Heart left ventricle (tissue), 16 donors: ENCODE data around the gene CAMKK2. TPM values are rescaled to one million over a fixed set of nuclear protein-coding genes. Genes with fewer than 3 reads are reported as not detected.
"Not testable (repeated sequence)": the region's sequence is repeated elsewhere in the genome, so short reads cannot be mapped to it uniquely, and the experiment has no call there.

Source experiments
- ATAC-seq, 4 donors: fragments of 200-7000 bp; cut with Tn5 transposase; one replicate each; pipeline ENCODE4 v1.9.1; 2020 to 2022; ENCODE audit warnings: moderate library complexity in 4 of 4, mild to moderate bottlenecking in 3 of 4, moderate number of reproducible peaks in 1 of 4
- DNase-seq, 5 donors: peaks; one replicate each; pipeline ENCODE4 v3.0.0-alpha.2; 2020
- H3K27ac ChIP-seq, 12 donors: fragments of 200-600 bp; sonication (generic) in 4 of 12; one replicate each; pipeline versions ENCODE4 v1.5.0 to v1.8.0; 2016 to 2022; ENCODE audit warnings: mild to moderate bottlenecking in 2 of 12
- H3K27me3 ChIP-seq, 9 donors: fragments of 200-600 bp; sonication (generic) in 2 of 9; one replicate each; pipeline versions ENCODE4 v1.5.1 to v1.8.0; 2016 to 2022; ENCODE audit warnings: mild to moderate bottlenecking in 3 of 9
- H3K36me3 ChIP-seq, 9 donors: fragments of 200-600 bp; sonication (generic) in 2 of 9; one replicate each; pipeline versions ENCODE4 v1.5.0 to v1.8.0; 2018 to 2022; ENCODE audit warnings: mild to moderate bottlenecking in 2 of 9
- H3K4me1 ChIP-seq, 12 donors: fragments of 200-600 bp; sonication (generic) in 4 of 12; one replicate each; pipeline versions ENCODE4 v1.5.0 to v1.8.0; 2016 to 2022; ENCODE audit warnings: mild to moderate bottlenecking in 3 of 12
- H3K4me3 ChIP-seq, 12 donors: fragments of 200-600 bp; sonication (generic) in 4 of 12; one replicate each; pipeline versions ENCODE4 v1.5.0 to v1.8.0; 2017 to 2022; ENCODE audit warnings: mild to moderate bottlenecking in 9 of 12, moderate library complexity in 4 of 12
- H3K9me3 ChIP-seq, 12 donors: fragments of 200-600 bp; sonication (generic) in 4 of 12; one replicate each; pipeline versions ENCODE4 v1.5.0 to v1.8.0; 2016 to 2022; ENCODE audit warnings: mild to moderate bottlenecking in 1 of 12
- POLR2A ChIP-seq, 2 donors: fragments of 450-650 bp; IDR thresholded peaks; one replicate each; pipeline ENCODE4 v1.6.1; 2017; ENCODE audit warnings: antibody characterized with exemption in 2 of 2, mild to moderate bottlenecking in 2 of 2, moderate library complexity in 2 of 2
- WGBS, 4 donors: extraction: QIAGEN DNeasy Blood & Tissue Kit in 2 of 4; methylation state at CpG; one replicate each; pipeline versions ENCODE4 v1.1.5 to v1.1.7; 2013 to 2018; 5-methylcytosine and 5-hydroxymethylcytosine counted together
- intact Hi-C, 10 donors: fragments of 100-400 bp; cut with DNase I; formaldehyde crosslinking; loops; one replicate each; pipeline versions ENCODE4 v1.11.1 to v1.14.2; 2022
- polyA plus RNA-seq, 2 donors: library from polyadenylated mRNA; stranded (reverse); fragments of 200-250 nt; gene quantifications; one replicate each; pipeline ENCODE4 v1.2.3, GENCODE V29; 2013
- total RNA-seq, 9 donors: library from RNA; depleted of rRNA in 2 of 9; stranded (reverse); fragments of >200 nt in 2 of 9; fragmentation: NEBNext Ultra II Directional in 3 of 9; extraction: Animal tissue kit (Norgen Biotek cat#: 25700) in 3 of 9; gene quantifications; one replicate each; pipeline versions ENCODE4 v1.1.0 to v1.2.4, GENCODE V29; 2016 to 2023
- TF ChIP-seq, protein P1 (sequence below), 12 donors: fragments of 200-600 bp; sonication (generic) in 4 of 12; IDR thresholded peaks; one replicate each; pipeline versions ENCODE4 v1.5.0 to v1.8.0; 2018 to 2022; ENCODE audit warnings: antibody characterized with exemption in 12 of 12, mild to moderate bottlenecking in 5 of 12
- donor health status: ischemic (EF 13 %, LVEDD 7.1; RV severe dilation, severe dysfunction).
- donor health status: healthy with polysubstance abuse.
- donor health status: DM: no; HTN: yes; CAD: no.
- donor health status: DM: no; HTN: no; CAD: no.
- donor health status: ischemic (EF 25% LVEDD 6.9; RV normal size, moderate dysfunction).
- donor health status: ischemic (EF 25% LVEDD 5.7; RV mildly dilated, moderate dysfunction).
- donor health status: healthy.
- donor health status: DM: yes; HTN: yes; CAD: no.
- donor health status: ischemic (EF 35%, LVEDD 5.7; RV mildly dilated, moderate dysfunction).
- donor health status: nonischemic (EF 11% LVEDD 7.7; RV severe dilation, severe dysfunction).
- donor health status: DM: yes; HTN: yes; CAD: no.
- donor health status: PGD.
- donor health status: ischemic (EF 29% LVEDD 5.4; RV normal size, mild dysfunction).
- donor health status: nonischemic (EF 23%, LVEDD 6.1; RV moderate dilation, normal function).

Gene CAMKK2
- total and polyA plus RNA-seq, 11 donors = 7.4 to 28.2 (median 16.0) TPM

DNA sequence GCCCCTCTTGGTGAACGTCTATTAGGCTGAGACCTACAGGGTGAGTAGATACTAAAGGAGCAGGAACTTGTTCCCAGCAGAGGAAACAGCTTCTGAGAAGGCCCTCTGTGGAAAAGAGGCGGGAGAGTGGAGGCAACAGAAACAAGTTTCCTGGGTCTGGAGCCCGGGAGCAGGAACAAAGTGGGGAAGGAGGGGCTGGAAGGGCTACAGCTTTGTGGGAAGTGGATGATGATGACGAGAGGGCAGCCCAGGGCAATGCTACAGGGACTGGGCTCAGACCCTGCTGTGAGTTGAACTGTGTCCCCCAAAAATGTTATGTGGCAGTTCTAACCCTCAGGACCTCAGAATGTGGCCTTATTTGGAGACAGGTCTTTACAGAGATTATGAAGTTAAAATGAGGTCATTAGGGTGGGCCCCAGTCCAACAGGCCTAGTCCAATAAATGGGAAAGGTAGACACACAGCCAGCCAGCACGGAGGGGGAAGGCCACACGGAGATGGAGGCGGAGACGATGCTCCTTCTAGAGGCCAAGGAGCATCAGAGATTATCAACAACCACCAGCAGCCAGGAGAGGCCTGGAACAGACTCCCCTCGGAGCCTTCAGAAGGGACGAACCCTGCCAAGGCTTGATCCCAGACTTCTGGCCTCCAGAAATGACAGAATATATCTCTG lies 14.3 kb downstream of the CAMKK2 start:
- TF ChIP-seq POLR2A (IDR thresholded peaks at IDR 0.05) = no peak
- TF ChIP-seq, protein P1, sequence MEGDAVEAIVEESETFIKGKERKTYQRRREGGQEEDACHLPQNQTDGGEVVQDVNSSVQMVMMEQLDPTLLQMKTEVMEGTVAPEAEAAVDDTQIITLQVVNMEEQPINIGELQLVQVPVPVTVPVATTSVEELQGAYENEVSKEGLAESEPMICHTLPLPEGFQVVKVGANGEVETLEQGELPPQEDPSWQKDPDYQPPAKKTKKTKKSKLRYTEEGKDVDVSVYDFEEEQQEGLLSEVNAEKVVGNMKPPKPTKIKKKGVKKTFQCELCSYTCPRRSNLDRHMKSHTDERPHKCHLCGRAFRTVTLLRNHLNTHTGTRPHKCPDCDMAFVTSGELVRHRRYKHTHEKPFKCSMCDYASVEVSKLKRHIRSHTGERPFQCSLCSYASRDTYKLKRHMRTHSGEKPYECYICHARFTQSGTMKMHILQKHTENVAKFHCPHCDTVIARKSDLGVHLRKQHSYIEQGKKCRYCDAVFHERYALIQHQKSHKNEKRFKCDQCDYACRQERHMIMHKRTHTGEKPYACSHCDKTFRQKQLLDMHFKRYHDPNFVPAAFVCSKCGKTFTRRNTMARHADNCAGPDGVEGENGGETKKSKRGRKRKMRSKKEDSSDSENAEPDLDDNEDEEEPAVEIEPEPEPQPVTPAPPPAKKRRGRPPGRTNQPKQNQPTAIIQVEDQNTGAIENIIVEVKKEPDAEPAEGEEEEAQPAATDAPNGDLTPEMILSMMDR (IDR thresholded peaks at IDR 0.05) = no peak
- Histone ChIP-seq H3K4me1 (peaks cover 6 to 59% (median 25%) of the 10 kb centered on the region in 12 donors), H3K27ac (peak overlapping the region in 8 of 12 donors; percentile 1 to 42 (median 19)), H3K36me3 (peaks cover 0 to 7% (median 0%) of the 10 kb centered on the region in 9 donors), H3K9me3 (no peaks in the 10 kb centered on the region), H3K4me3 (no peak overlapping the region), H3K27me3 (no peaks in the 10 kb centered on the region)
- intact Hi-C loops = no loop called here
- DNase-seq (no peak), ATAC-seq (peak in 1 of 4 donors; percentile 16)
- WGBS, 4 donors = 55 to 67% (median 61%) methylated on average over 10 of the region's 10 CpGs

DNA sequence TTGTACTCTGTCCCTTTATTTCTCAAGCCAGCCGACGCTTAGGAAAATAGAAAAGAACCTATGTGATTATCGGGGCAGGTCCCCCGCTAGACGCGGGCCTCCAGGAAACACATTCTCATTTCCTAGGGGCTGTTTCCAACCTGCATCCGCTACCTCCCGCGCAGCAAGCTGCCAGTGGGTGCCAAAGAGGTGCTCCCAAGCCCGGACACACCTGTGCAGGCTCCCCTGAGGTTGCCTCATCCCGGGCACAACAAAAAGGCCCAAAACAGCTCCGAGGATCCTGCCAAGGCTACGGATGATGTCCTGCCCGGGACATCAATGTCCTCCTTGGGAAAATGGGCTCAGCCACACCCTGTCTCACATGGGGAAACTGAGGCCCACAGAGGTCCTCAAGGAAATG lies 15.4 kb downstream of the CAMKK2 start:
- intact Hi-C loops, H3K4me3 ChIP-seq, DNase-seq, H3K36me3 ChIP-seq, ATAC-seq, H3K27me3 ChIP-seq, H3K27ac ChIP-seq, H3K9me3 ChIP-seq: not testable (repeated sequence)
- WGBS, 4 donors = 77 to 89% (median 81%) methylated on average over 14 of the region's 14 CpGs
- peaks cover 6 to 58% (median 25%) of the 10 kb centered on the region in 12 donors for H3K4me1 ChIP-seq

DNA sequence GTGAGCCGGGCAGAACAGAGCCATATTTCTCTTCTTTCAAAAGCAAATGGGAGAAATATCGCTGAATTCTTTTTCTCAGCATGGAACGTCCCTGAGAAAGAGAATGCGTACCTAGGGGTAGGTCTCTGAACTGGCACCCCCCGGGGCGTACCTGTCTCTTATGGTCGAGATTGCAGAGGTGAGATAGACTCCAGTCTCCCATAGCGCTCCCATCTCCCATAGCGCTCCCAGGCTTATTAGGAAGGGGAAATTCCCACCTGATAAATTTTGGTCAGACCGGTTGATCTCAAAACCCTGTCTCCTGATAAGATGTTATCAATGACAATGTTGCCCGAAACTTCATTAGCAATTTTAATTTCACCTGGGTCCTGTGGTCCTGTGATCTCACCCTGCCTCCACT lies 16.0 kb downstream of the CAMKK2 start:
- intact Hi-C loops, H3K27me3 ChIP-seq, H3K9me3 ChIP-seq, H3K4me3 ChIP-seq, ATAC-seq, DNase-seq, H3K27ac ChIP-seq: not testable (repeated sequence)
- peaks cover 0 to 15% (median 0%) of the 10 kb centered on the region in 9 donors for H3K36me3 ChIP-seq
- 89 to 94% (median 91%) methylated on average over 10 to 11 of the region's 11 CpGs for WGBS, 4 donors
- H3K4me1 ChIP-seq = peaks cover 6 to 58% (median 25%) of the 10 kb centered on the region in 12 donors

DNA sequence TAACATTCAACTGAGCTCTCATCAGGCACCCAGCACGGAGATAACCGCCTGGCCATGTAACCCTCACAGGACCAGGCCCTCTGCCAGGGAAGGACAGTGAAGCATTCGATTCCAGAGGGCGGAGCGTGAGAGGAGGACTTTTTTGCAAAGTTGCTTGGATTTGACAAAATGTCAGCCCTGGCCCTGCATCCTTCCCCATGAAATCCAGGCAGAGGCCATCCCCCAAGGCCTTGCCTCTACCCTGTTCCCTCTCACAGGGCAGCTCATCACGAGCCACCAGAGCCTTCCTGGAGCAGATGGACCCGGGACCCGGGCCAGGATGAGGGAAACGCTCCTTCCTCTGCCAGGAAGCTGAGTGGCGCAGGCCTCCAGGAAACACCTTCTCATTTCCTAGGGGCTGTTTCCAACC lies 17.0 kb downstream of the CAMKK2 start:
- no peaks in the 10 kb centered on the region for H3K9me3 ChIP-seq
- peaks cover 0 to 20% (median 0%) of the 10 kb centered on the region in 9 donors for H3K36me3 ChIP-seq
- no peaks in the 10 kb centered on the region for H3K27me3 ChIP-seq
- H3K27ac ChIP-seq = peak overlapping the region; percentile 1 to 80 (median 51)
- TF ChIP-seq, protein P1 (IDR thresholded peaks at IDR 0.05) = no peak
- peaks cover 6 to 50% (median 23%) of the 10 kb centered on the region in 12 donors for H3K4me1 ChIP-seq
- intact Hi-C loops = no loop called here
- DNase-seq = peak; percentile 53 to 78 (median 56)
- WGBS, 4 donors = 8 to 39% (median 25%) methylated on average over 5 to 10 of the region's 10 CpGs
- no peak overlapping the region for H3K4me3 ChIP-seq
- ATAC-seq = peak; percentile 48 to 81 (median 70)

DNA sequence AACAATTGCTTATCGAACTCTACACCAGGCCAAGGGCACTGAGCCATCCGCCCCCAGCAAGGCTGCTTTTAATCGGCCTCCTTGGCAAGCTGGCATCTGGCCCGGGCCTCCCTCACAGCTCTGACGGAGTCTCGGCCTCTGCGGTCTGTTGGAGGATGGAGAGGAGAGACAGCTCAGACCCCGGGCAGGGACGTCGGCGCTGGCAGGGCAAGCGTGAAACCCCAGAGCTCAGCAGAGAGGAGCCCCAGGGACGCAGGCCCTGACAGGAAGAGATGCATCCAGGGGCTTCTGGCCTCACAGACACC lies 17.5 kb downstream of the CAMKK2 start:
- no peak for TF ChIP-seq POLR2A (IDR thresholded peaks at IDR 0.05)
- TF ChIP-seq, protein P1 (IDR thresholded peaks at IDR 0.05) = no peak
- Histone ChIP-seq H3K4me1 (peaks cover 6 to 49% (median 22%) of the 10 kb centered on the region in 12 donors), H3K9me3 (no peaks in the 10 kb centered on the region), H3K4me3 (no peak overlapping the region), H3K36me3 (peaks cover 0 to 22% (median 5%) of the 10 kb centered on the region in 9 donors), H3K27ac (peak overlapping the region; percentile 1 to 80 (median 51)), H3K27me3 (no peaks in the 10 kb centered on the region)
- DNase-seq (peak in 3 of 5 donors; percentile 61 to 82 (median 71)), ATAC-seq (peak; percentile 21 to 64 (median 39))
- intact Hi-C loops = no loop called here
- 34 to 56% (median 43%) methylated on average over 11 to 13 of the region's 13 CpGs for WGBS, 4 donors
